T-cell (primary cell): ENCODE results near the gene AGAP1. TPM values are rescaled to one million over a fixed set of nuclear protein-coding genes. Genes with fewer than 3 reads are reported as not detected.

Source experiments
- ATAC-seq, 4 experiments: fragments of 200-7000 bp in 3 of 4; fragments of 150-1000 bp in 1 of 4; cut with Tn5 transposase; replicated peaks in 1 of 4; 1 replicate in 3 of 4; 2 replicates in 1 of 4; pipeline ENCODE4 v1.10.0; 2021; ENCODE audit warnings: moderate library complexity in 3 of 4, mild to moderate bottlenecking in 2 of 4, moderate number of reproducible peaks in 1 of 4
- CTCF ChIA-PET, 2 donors: fragments of 300-600 bp; sonication (Branson Sonifier 250); formaldehyde crosslinking; loops; one replicate each; lab custom pipeline; 2022; ENCODE audit warnings: antibody characterized with exemption in 2 of 2; lab: Charles Lee
- POLR2A ChIA-PET, 2 donors: fragments of 300-600 bp; sonication (Branson Sonifier 250); formaldehyde crosslinking; loops; one replicate each; lab custom pipeline; 2022; ENCODE audit warnings: antibody characterized with exemption in 2 of 2; lab: Charles Lee
- DNase-seq, 35 experiments: peaks; one replicate each; pipeline versions ENCODE4 v3.0.0 to v3.0.0-alpha.2; 2013 to 2023
- H3K27ac ChIP-seq: one replicate; pipeline ENCODE4 v1.5.1; 2013; ENCODE audit warnings: low read length
- H3K27me3 ChIP-seq, 2 experiments: replicated peaks in 1 of 2; 1 replicate in 1 of 2; 2 replicates in 1 of 2; pipeline versions ENCODE4 v1.6.1 to v1.7.0; 2013; ENCODE audit warnings: low read length in 1 of 2, mixed read lengths in 1 of 2; ENCODE audit not compliant: control insufficient read depth in 2 of 2, insufficient read depth in 2 of 2; ENCODE audit errors: extremely low read depth in 1 of 2
- H3K36me3 ChIP-seq, 2 donors: 1 replicate in 1 of 2; 2 replicates in 1 of 2; pipeline versions ENCODE4 v1.6.1 to v1.7.0; 2013; ENCODE audit warnings: low read length in 1 of 2; ENCODE audit not compliant: control insufficient read depth in 2 of 2, insufficient read depth in 1 of 2; ENCODE audit errors: extremely low read depth in 1 of 2
- H3K4me1 ChIP-seq, 2 experiments: 1 replicate in 1 of 2; 2 replicates in 1 of 2; pipeline versions ENCODE4 v1.6.1 to v1.7.0; 2013; ENCODE audit warnings: low read length in 2 of 2, mixed read lengths in 1 of 2; ENCODE audit not compliant: insufficient read depth in 2 of 2, control insufficient read depth in 1 of 2; ENCODE audit errors: extremely low read depth in 1 of 2
- H3K4me3 ChIP-seq, 2 donors: 1 replicate in 1 of 2; 2 replicates in 1 of 2; pipeline versions ENCODE4 v1.5.1 to v1.7.0; 2013; ENCODE audit warnings: mild to moderate bottlenecking in 2 of 2, low read length in 1 of 2, moderate library complexity in 1 of 2; ENCODE audit not compliant: control insufficient read depth in 1 of 2; ENCODE audit errors: extremely low read depth in 1 of 2
- H3K9me3 ChIP-seq: 2 replicates; pipeline ENCODE4 v1.7.0; 2013
- H3K27ac Mint-ChIP-seq, 2 donors: one replicate each; pipeline ENCODE4 v1.8.0; 2020 to 2021; ENCODE audit warnings: mild to moderate bottlenecking in 2 of 2, mixed read lengths in 2 of 2
- H3K27me3 Mint-ChIP-seq, 2 donors: one replicate each; pipeline ENCODE4 v1.8.0; 2021 to 2022; ENCODE audit warnings: mixed read lengths in 2 of 2
- H3K36me3 Mint-ChIP-seq: one replicate; pipeline ENCODE4 v1.8.0; 2021; ENCODE audit warnings: mixed read lengths
- H3K4me1 Mint-ChIP-seq, 3 donors: one replicate each; pipeline ENCODE4 v1.8.0; 2020 to 2022; ENCODE audit warnings: mixed read lengths in 3 of 3, mild to moderate bottlenecking in 1 of 3
- H3K4me3 Mint-ChIP-seq, 3 donors: one replicate each; pipeline ENCODE4 v1.8.0; 2020 to 2022; ENCODE audit warnings: mild to moderate bottlenecking in 3 of 3, mixed read lengths in 3 of 3, moderate library complexity in 3 of 3
- H3K9me3 Mint-ChIP-seq, 3 donors: one replicate each; pipeline ENCODE4 v1.8.0; 2020 to 2022; ENCODE audit warnings: mixed read lengths in 3 of 3
- WGBS: methylation state at CpG from one replicate; pipeline ENCODE4 v1.1.5; 2013; ENCODE audit warnings: missing lambda C conversion rate; ENCODE audit not compliant: insufficient coverage; 5-methylcytosine and 5-hydroxymethylcytosine counted together
- total RNA-seq, 35 experiments: library from RNA in 6 of 35; stranded (reverse) in 6 of 35; fragments of 120-200 nt in 1 of 35; gene quantifications; one replicate each; pipeline versions ENCODE4 v1.2.1 to v1.2.4 and lab custom pipeline; 2013 to 2026

AGAP1 gene
- total RNA-seq, 5 donors from 2014 or later (not counting 1 experiment from before 2014, with no cell fraction given) = 3.9 to 15.6 (median 5.2) TPM

GRCh38 chr2:235702186-235702585, 208.3 kb downstream of the AGAP1 start:
- no peaks in the 10 kb centered on the region for H3K4me1 Mint-ChIP-seq
- peaks cover 3 to 10% of the 10 kb centered on the region in 2 donors for H3K27me3 Mint-ChIP-seq
- Histone ChIP-seq H3K9me3 (no peaks in the 10 kb centered on the region), H3K4me1 (peaks cover 0 to 4% of the 10 kb centered on the region in 2 experiments), H3K36me3 (no peaks in the 10 kb centered on the region), H3K27me3 (peaks cover 0 to 4% of the 10 kb centered on the region in 2 experiments), H3K4me3 (no peak overlapping the region), H3K27ac (no peak overlapping the region)
- H3K4me3 Mint-ChIP-seq = no peak overlapping the region
- no peaks in the 10 kb centered on the region for H3K36me3 Mint-ChIP-seq
- POLR2A ChIA-PET = no interaction called here
- DNase-seq (no peak), ATAC-seq (no peak)
- CTCF ChIA-PET = no interaction called here
- no peak overlapping the region for H3K27ac Mint-ChIP-seq
- WGBS = 90% methylated on average over 1 of the region's 4 CpGs
- no peaks in the 10 kb centered on the region for H3K9me3 Mint-ChIP-seq

GRCh38 chr2:235703711-235704295, 210.0 kb downstream of the AGAP1 start:
- Histone ChIP-seq H3K36me3 (no peaks in the 10 kb centered on the region), H3K4me3 (no peak overlapping the region), H3K27ac (no peak overlapping the region), H3K9me3 (no peaks in the 10 kb centered on the region), H3K27me3 (peaks cover 0 to 4% of the 10 kb centered on the region in 2 experiments), H3K4me1 (peaks cover 0 to 12% of the 10 kb centered on the region in 2 experiments)
- no peak overlapping the region for H3K4me3 Mint-ChIP-seq
- no peak for ATAC-seq
- DNase-seq = no peak
- WGBS = 100% methylated on average over 2 of the region's 10 CpGs
- no peaks in the 10 kb centered on the region for H3K9me3 Mint-ChIP-seq
- no peaks in the 10 kb centered on the region for H3K36me3 Mint-ChIP-seq
- ChIA-PET POLR2A (no interaction called here), CTCF (no interaction called here)
- H3K27ac Mint-ChIP-seq = no peak overlapping the region
- H3K4me1 Mint-ChIP-seq = no peaks in the 10 kb centered on the region
- peaks cover 3 to 10% of the 10 kb centered on the region in 2 donors for H3K27me3 Mint-ChIP-seq

- peaks cover 3 to 10% of the 10 kb centered on the region in 2 donors for H3K27me3 Mint-ChIP-seq
- peaks cover 0 to 4% of the 10 kb centered on the region in 2 experiments for H3K27me3 ChIP-seq
- no peaks in the 10 kb centered on the region for H3K9me3 Mint-ChIP-seq
- H3K4me3 ChIP-seq = no peak overlapping the region
- no peaks in the 10 kb centered on the region for H3K9me3 ChIP-seq
- H3K36me3 Mint-ChIP-seq = no peaks in the 10 kb centered on the region
- no peaks in the 10 kb centered on the region for H3K36me3 ChIP-seq
- peaks cover 0 to 20% of the 10 kb centered on the region in 2 experiments for H3K4me1 ChIP-seq
- ATAC-seq (no peak), DNase-seq (no peak)
- H3K4me3 Mint-ChIP-seq = no peak overlapping the region
- CTCF ChIA-PET = interaction anchor here in 1 of 2 donors (0.7 kb wide), 1 partner anchor 14 kb away, joined by 3 read pairs; no protein-coding TSS in a partner anchor
- no peak overlapping the region for H3K27ac ChIP-seq
- 100% methylated on average over 2 of the region's 8 CpGs for WGBS
- POLR2A ChIA-PET = no interaction called here
- H3K4me1 Mint-ChIP-seq = no peaks in the 10 kb centered on the region
- no peak overlapping the region for H3K27ac Mint-ChIP-seq
Observed at GRCh38 chr2:235705296-235705695, 211.5 kb downstream of the AGAP1 start.

- H3K9me3 Mint-ChIP-seq = no peaks in the 10 kb centered on the region
- Histone ChIP-seq H3K4me3 (no peak overlapping the region), H3K36me3 (no peaks in the 10 kb centered on the region), H3K9me3 (no peaks in the 10 kb centered on the region), H3K27ac (no peak overlapping the region), H3K4me1 (peaks cover 0 to 21% of the 10 kb centered on the region in 2 experiments), H3K27me3 (peaks cover 0 to 6% of the 10 kb centered on the region in 2 experiments)
- H3K36me3 Mint-ChIP-seq = no peaks in the 10 kb centered on the region
- H3K27me3 Mint-ChIP-seq = peaks cover 3 to 10% of the 10 kb centered on the region in 2 donors
- ChIA-PET POLR2A (no interaction called here), CTCF (no interaction called here)
- DNase-seq (no peak), ATAC-seq (no peak)
- H3K27ac Mint-ChIP-seq = no peak overlapping the region
- H3K4me3 Mint-ChIP-seq = no peak overlapping the region
- H3K4me1 Mint-ChIP-seq = no peaks in the 10 kb centered on the region
- WGBS = 89% methylated on average over 2 of the region's 8 CpGs
Observed at GRCh38 chr2:235706506-235706905, 212.7 kb downstream of the AGAP1 start.

GRCh38 chr2:235707411-235708096, 213.7 kb downstream of the AGAP1 start:
- H3K27me3 Mint-ChIP-seq = peaks cover under 1 to 7% of the 10 kb centered on the region in 2 donors

GRCh38 chr2:235709124-235709813, 215.4 kb downstream of the AGAP1 start:
- Histone ChIP-seq H3K27me3 (peaks cover 0 to 3% of the 10 kb centered on the region in 2 experiments), H3K27ac (no peak overlapping the region), H3K9me3 (no peaks in the 10 kb centered on the region), H3K4me1 (peaks cover 0 to 19% of the 10 kb centered on the region in 2 experiments), H3K36me3 (no peaks in the 10 kb centered on the region), H3K4me3 (no peak overlapping the region)
- no peak for DNase-seq
- no peak for ATAC-seq
- Mint-ChIP-seq H3K9me3 (no peaks in the 10 kb centered on the region), H3K27me3 (peaks cover 3 to 8% of the 10 kb centered on the region in 2 donors), H3K4me3 (no peak overlapping the region), H3K4me1 (no peaks in the 10 kb centered on the region), H3K36me3 (no peaks in the 10 kb centered on the region), H3K27ac (no peak overlapping the region)
- POLR2A ChIA-PET = no interaction called here
- 95% methylated on average over 12 of the region's 14 CpGs for WGBS
- CTCF ChIA-PET = no interaction called here

More at GRCh38 chr2:235707411-235708096, 213.7 kb downstream of the AGAP1 start:
- H3K36me3 Mint-ChIP-seq = no peaks in the 10 kb centered on the region
- Histone ChIP-seq H3K9me3 (no peaks in the 10 kb centered on the region), H3K27me3 (peaks cover 0 to 6% of the 10 kb centered on the region in 2 experiments), H3K36me3 (no peaks in the 10 kb centered on the region), H3K27ac (no peak overlapping the region), H3K4me3 (no peak overlapping the region), H3K4me1 (peaks cover 0 to 19% of the 10 kb centered on the region in 2 experiments)
- CTCF ChIA-PET = no interaction called here
- H3K9me3 Mint-ChIP-seq = no peaks in the 10 kb centered on the region
- 80% methylated on average over 12 of the region's 18 CpGs for WGBS
- POLR2A ChIA-PET = no interaction called here
- no peak overlapping the region for H3K27ac Mint-ChIP-seq
- H3K4me3 Mint-ChIP-seq = no peak overlapping the region
- DNase-seq = no peak
- no peak for ATAC-seq
- no peaks in the 10 kb centered on the region for H3K4me1 Mint-ChIP-seq
